Right lobe of liver (tissue), 6 donors: ENCODE measurements around the gene CCR8. TPM values are rescaled to one million over a fixed set of nuclear protein-coding genes. Genes with fewer than 3 reads are reported as not detected.
A peak's percentile ranks its signal among the peaks of the same experiment; 100 is the strongest.

Experiments
- ATAC-seq, 4 donors: fragments of 200-7000 bp; cut with Tn5 transposase; one replicate each; pipeline ENCODE4 v1.9.1; 2020; ENCODE audit warnings: mild to moderate bottlenecking in 4 of 4, moderate library complexity in 4 of 4
- DNase-seq, 3 donors: peaks; one replicate each; pipeline ENCODE4 v3.0.0-alpha.2; 2020
- H3K27ac ChIP-seq, 3 donors: fragments of 200-600 bp; one replicate each; pipeline ENCODE4 v1.8.0; 2022
- H3K27me3 ChIP-seq, 2 donors: fragments of 200-600 bp; one replicate each; pipeline ENCODE4 v1.8.0; 2022
- H3K36me3 ChIP-seq, 4 donors: fragments of 200-600 bp; sonication (generic) in 1 of 4; one replicate each; pipeline versions ENCODE4 v1.5.1 to v1.8.0; 2017 to 2022; ENCODE audit warnings: control low read depth in 1 of 4
- H3K4me1 ChIP-seq, 4 donors: fragments of 200-600 bp; sonication (generic) in 1 of 4; one replicate each; pipeline versions ENCODE4 v1.5.1 to v1.8.0; 2017 to 2022; ENCODE audit warnings: control low read depth in 1 of 4
- H3K4me3 ChIP-seq, 3 donors: fragments of 200-600 bp; one replicate each; pipeline ENCODE4 v1.8.0; 2022
- H3K9me3 ChIP-seq, 4 donors: fragments of 200-600 bp; sonication (generic) in 1 of 4; one replicate each; pipeline versions ENCODE4 v1.5.1 to v1.8.0; 2017 to 2022; ENCODE audit warnings: control low read depth in 1 of 4
- POLR2A ChIP-seq: fragments of 450-650 bp; IDR thresholded peaks from one replicate; pipeline ENCODE4 v1.6.1; 2017; ENCODE audit warnings: antibody characterized with exemption, mild to moderate bottlenecking
- WGBS: methylation state at CpG from one replicate; pipeline ENCODE4 v1.1.6; 2018; ENCODE audit warnings: low coverage, low lambda C conversion rate; ENCODE audit not compliant: insufficient coverage; ENCODE audit errors: missing lambda C conversion rate; 5-methylcytosine and 5-hydroxymethylcytosine counted together
- intact Hi-C, 2 donors: fragments of 100-400 bp; cut with DNase I; formaldehyde crosslinking; loops; one replicate each; pipeline versions ENCODE4 v1.11.2 to v1.14.1; 2022
- total RNA-seq, 6 experiments: library from RNA; depleted of rRNA in 2 of 6; stranded (reverse); fragments of >200 nt in 2 of 6; fragmentation: NEBNext Ultra II Directional in 3 of 6; extraction: Animal tissue kit (Norgen Biotek cat#: 25700) in 3 of 6; gene quantifications; one replicate each; pipeline versions ENCODE4 v1.1.0 to v1.2.4, GENCODE V29; 2016 to 2023
- TF ChIP-seq, protein P1 (sequence below), 4 donors: fragments of 200-600 bp in 3 of 4; fragments of 450-650 bp in 1 of 4; IDR thresholded peaks; one replicate each; pipeline versions ENCODE4 v1.5.1 to v1.8.0; 2016 to 2022; ENCODE audit warnings: antibody characterized with exemption in 4 of 4, mild to moderate bottlenecking in 2 of 4
- donor health status: DM: no; HTN: yes; CAD: no.
- donor health status: DM: no; HTN: no; CAD: no.
- donor health status: DM: no; HTN: no; CAD: no.
- donor health status: DM: no; HTN: yes; CAD: no.
- donor health status: DM: no; HTN: yes; CAD: no.

The CCR8 gene
- total RNA-seq, 6 experiments from 2014 or later, result not detected

DNA sequence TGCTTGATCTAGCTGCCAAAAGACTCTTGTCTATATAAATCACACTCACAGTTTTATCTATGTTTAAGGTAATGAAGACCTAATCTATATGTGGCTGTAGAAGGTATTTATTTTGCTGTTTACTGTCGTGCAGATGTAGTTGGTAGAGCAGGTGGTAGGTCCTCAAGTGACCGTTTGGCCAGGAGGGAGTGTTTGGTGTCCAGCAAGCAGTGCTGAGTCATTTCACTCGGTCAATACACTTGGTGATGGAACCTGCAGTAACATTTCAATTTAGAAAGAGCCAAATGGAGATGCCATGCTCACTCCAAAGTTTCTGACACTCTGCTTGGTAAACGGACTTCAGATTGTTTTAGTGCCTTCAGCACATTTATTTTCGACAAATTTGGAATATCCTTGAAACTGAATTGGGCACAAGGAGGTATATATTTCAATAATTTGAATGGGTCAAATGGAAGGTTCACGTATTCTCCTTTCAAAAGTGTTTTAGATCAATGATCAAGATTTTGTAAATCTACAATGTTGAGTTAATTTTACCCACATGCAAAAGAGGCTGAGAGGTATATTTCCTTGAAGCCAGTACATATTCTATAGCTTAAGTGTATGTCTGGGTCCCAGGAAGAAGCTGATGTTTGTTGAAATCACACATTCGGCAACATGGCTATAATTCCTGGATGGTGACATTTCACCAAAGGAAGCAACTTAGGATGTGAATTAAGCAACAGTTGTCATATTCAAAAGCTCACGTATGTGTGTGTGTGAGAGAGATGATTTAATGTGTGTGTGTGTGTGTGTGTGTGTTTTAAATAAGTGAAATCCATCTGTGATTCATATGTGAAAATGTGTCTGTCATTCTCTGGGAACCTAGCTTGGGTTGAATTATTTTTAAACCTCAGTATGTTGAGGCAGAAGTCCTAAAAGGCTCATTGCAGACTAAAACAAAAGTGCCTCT is 42.0 kb upstream of the CCR8 start:
- ATAC-seq (peak; percentile 26 to 62 (median 42)), DNase-seq (peak in 1 of 3 donors; percentile 63)
- Histone ChIP-seq H3K4me1 (peaks cover 0 to 40% (median 17%) of the 10 kb centered on the region in 4 donors), H3K4me3 (no peak overlapping the region), H3K27ac (peak overlapping the region in 1 of 3 donors; percentile 14), H3K27me3 (no peaks in the 10 kb centered on the region), H3K36me3 (no peaks in the 10 kb centered on the region), H3K9me3 (no peaks in the 10 kb centered on the region)
- TF ChIP-seq, protein P1, sequence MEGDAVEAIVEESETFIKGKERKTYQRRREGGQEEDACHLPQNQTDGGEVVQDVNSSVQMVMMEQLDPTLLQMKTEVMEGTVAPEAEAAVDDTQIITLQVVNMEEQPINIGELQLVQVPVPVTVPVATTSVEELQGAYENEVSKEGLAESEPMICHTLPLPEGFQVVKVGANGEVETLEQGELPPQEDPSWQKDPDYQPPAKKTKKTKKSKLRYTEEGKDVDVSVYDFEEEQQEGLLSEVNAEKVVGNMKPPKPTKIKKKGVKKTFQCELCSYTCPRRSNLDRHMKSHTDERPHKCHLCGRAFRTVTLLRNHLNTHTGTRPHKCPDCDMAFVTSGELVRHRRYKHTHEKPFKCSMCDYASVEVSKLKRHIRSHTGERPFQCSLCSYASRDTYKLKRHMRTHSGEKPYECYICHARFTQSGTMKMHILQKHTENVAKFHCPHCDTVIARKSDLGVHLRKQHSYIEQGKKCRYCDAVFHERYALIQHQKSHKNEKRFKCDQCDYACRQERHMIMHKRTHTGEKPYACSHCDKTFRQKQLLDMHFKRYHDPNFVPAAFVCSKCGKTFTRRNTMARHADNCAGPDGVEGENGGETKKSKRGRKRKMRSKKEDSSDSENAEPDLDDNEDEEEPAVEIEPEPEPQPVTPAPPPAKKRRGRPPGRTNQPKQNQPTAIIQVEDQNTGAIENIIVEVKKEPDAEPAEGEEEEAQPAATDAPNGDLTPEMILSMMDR (IDR thresholded peaks at IDR 0.05), result no peak
- TF ChIP-seq POLR2A, result no peak
- intact Hi-C loops, result loop anchor here (5.0 to 10.0 kb wide), 4 partner anchors 100 to 183 kb away; partner anchors contain the start of genes GORASP1 (in 1 of the 2) and TTC21A (in 1 of the 2)
- whole genome bisulfite sequencing, result 46% methylated on average over 8 of the region's 8 CpGs

DNA sequence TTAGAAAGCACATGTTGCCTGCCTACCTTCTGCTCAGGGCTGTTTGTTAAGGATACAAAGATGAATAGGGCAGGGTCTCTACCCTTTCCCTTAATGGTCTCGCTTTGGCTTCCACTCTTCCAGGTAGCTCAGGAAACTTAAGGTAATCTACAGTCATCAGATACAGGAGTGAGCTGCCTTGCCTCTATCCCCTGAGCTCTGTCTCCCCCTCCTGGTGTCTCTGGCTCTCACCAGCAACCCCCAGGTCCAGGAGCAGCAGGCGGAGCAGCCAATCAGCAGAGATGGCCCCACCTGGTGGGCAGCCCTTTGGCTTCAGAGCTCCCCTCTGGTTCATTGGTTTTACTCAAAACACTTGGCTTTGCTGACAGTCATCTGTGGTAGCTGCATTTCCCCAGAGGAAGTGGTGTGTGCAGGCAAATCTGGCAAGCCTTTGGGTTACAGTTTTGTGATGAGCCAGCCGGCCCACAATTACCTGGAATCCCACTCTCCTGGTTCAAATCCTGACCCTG is 41.2 kb upstream of the CCR8 start:
- TF ChIP-seq, protein P1 (IDR thresholded peaks at IDR 0.05), result peak; percentile 90 to 94 (median 92)
- TF ChIP-seq POLR2A, result no peak
- peak overlapping the region in 1 of 3 donors; percentile 14 for H3K27ac ChIP-seq
- H3K4me3 ChIP-seq, result no peak overlapping the region
- peak; percentile 70 to 86 (median 75) for ATAC-seq
- H3K9me3 ChIP-seq, result no peaks in the 10 kb centered on the region
- WGBS, result 7% methylated on average over 3 of the region's 3 CpGs
- DNase-seq, result peak; percentile 78 to 83 (median 82)
- no peaks in the 10 kb centered on the region for H3K36me3 ChIP-seq
- H3K27me3 ChIP-seq, result no peaks in the 10 kb centered on the region
- intact Hi-C loops, result loop anchor here (5.0 to 10.0 kb wide), 4 partner anchors 101 to 184 kb away; partner anchors contain the start of genes GORASP1 (in 1 of the 2) and TTC21A (in 1 of the 2)
- peaks cover 0 to 49% (median 18%) of the 10 kb centered on the region in 4 donors for H3K4me1 ChIP-seq

DNA sequence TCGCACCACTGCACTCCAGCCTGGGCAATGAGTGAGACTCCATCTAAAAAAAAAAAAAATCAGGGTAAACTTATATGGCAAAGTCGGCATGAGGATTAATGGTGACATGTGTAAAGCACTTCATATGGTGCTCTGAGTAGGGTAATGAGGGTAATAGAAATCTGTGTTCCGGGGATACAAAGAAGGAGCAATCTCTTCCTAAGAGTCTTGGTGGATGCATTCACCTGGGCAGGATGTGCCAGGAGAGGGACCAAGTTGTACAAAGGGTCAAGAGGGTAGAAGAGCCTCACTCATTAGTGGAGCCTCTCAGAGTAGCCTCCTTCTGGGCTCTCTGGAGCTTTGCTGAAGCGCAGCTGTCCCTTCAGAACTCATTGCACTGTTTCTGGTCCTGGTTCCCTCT is 40.4 kb upstream of the CCR8 start:
- H3K27me3 ChIP-seq, result no peaks in the 10 kb centered on the region
- H3K36me3 ChIP-seq, result no peaks in the 10 kb centered on the region
- peaks cover 0 to 55% (median 18%) of the 10 kb centered on the region in 4 donors for H3K4me1 ChIP-seq
- ATAC-seq, result no peak
- intact Hi-C loops, result loop anchor here (5.0 to 10.0 kb wide), 4 partner anchors 102 to 184 kb away; partner anchors contain the start of genes GORASP1 (in 1 of the 2) and TTC21A (in 1 of the 2)
- no peak for DNase-seq
- H3K4me3 ChIP-seq, result no peak overlapping the region
- H3K27ac ChIP-seq, result peak overlapping the region in 1 of 3 donors; percentile 83
- WGBS, result 86% methylated on average over 3 of the region's 4 CpGs
- TF ChIP-seq, protein P1 (IDR thresholded peaks at IDR 0.05), result no peak
- TF ChIP-seq POLR2A, result no peak
- H3K9me3 ChIP-seq, result no peaks in the 10 kb centered on the region

DNA sequence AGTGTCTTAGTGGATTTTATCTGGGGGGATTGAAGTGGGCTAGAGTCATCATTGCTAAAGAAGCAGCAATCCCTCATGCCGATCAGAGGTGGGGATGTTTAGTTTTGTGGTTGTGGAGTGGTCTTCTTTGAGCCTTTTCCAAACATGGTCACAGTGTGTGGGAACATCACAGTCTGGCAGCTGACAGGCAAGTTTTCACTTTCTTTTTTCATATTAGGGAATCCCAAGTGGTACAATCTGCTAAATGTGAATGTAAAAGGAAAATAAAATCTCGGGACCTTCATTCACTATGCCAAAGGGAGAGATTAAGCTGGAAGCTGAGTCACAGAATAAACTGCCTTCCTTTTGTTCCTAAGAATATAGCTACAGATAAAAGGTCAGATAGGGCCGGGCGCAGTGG is 39.3 kb upstream of the CCR8 start:
- no peaks in the 10 kb centered on the region for H3K9me3 ChIP-seq
- H3K4me1 ChIP-seq, result peaks cover 0 to 60% (median 18%) of the 10 kb centered on the region in 4 donors
- intact Hi-C loops, result no loop called here
- peak in 1 of 4 donors; percentile 7 for ATAC-seq
- TF ChIP-seq POLR2A, result no peak
- TF ChIP-seq, protein P1 (IDR thresholded peaks at IDR 0.05), result no peak
- no peak for DNase-seq
- H3K36me3 ChIP-seq, result no peaks in the 10 kb centered on the region
- H3K27me3 ChIP-seq, result no peaks in the 10 kb centered on the region
- 32% methylated on average over 4 of the region's 4 CpGs for WGBS
- no peak overlapping the region for H3K4me3 ChIP-seq
- peak overlapping the region; percentile 31 to 83 (median 76) for H3K27ac ChIP-seq
